GM13976 (cell line): ENCODE results near the gene PXN.
A peak's percentile ranks its signal among the peaks of the same experiment; 100 is the strongest.
"Not testable (repeated sequence)": the region's sequence is repeated elsewhere in the genome, so short reads cannot be mapped to it uniquely, and the experiment has no call there.

ENCODE experiments used
- DNase-seq: peaks from one replicate; pipeline ENCODE4 v3.0.0; 2012; ENCODE audit warnings: low spot score
- CTCF ChIP-seq: IDR thresholded peaks from 2 replicates; pipeline ENCODE4 v1.5.1; 2012; ENCODE audit warnings: borderline replicate concordance, mild to moderate bottlenecking; ENCODE audit not compliant: insufficient read depth; ENCODE audit errors: extremely low read depth, missing control alignments, control extremely low read depth
- in situ Hi-C: fragments of 300-500 bp; cut with MboI; formaldehyde crosslinking; loops from one replicate; pipeline ENCODE4 v1.12.0; 2022; ENCODE audit warnings: low sequenced_read_pairs, mixed read lengths, inconsistent platforms; ENCODE audit not compliant: unreplicated experiment

PXN gene

GRCh38 chr12:120257041-120257821, 8.3 kb downstream of the PXN start:
- TF ChIP-seq CTCF = no peak
- no peak for DNase-seq
- in situ Hi-C loops = no loop called here

- in situ Hi-C loops = no loop called here
- no peak for DNase-seq
- TF ChIP-seq CTCF = no peak
Measured at GRCh38 chr12:120254809-120255208, 10.7 kb downstream of the PXN start.

GRCh38 chr12:120253313-120253712, 12.2 kb downstream of the PXN start:
- in situ Hi-C loops, DNase-seq: not testable (repeated sequence)

GRCh38 chr12:120252071-120252906, 13.2 kb downstream of the PXN start:
- TF ChIP-seq CTCF = no peak
- no peak for DNase-seq
- in situ Hi-C loops = no loop called here

GRCh38 chr12:120251364-120252070, 14.0 kb downstream of the PXN start:
- DNase-seq, in situ Hi-C loops: not testable (repeated sequence)

GRCh38 chr12:120249875-120250795, 15.4 kb downstream of the PXN start:
- DNase-seq = peak; percentile 56
- in situ Hi-C loops = no loop called here
- no peak for TF ChIP-seq CTCF

GRCh38 chr12:120249266-120249874, 16.2 kb downstream of the PXN start:
- no peak for DNase-seq
- in situ Hi-C loops = no loop called here
- no peak for TF ChIP-seq CTCF
